H9 (cell line): ENCODE results near the gene TTC7B. TPM values are rescaled to one million over a fixed set of nuclear protein-coding genes. Genes with fewer than 3 reads are reported as not detected.

Source experiments
- DNase-seq: peaks from one replicate; pipeline ENCODE4 v3.0.0-alpha.2; 2017
- H2AFZ ChIP-seq: one replicate; pipeline ENCODE4 v1.6.1; 2013; ENCODE audit warnings: mild to moderate bottlenecking, low read length, control low read depth, moderate library complexity
- H2AK5ac ChIP-seq: 2 replicates; pipeline ENCODE4 v1.6.1; 2013; ENCODE audit warnings: low read length, control low read depth, mixed read lengths; ENCODE audit not compliant: insufficient read length
- H2BK120ac ChIP-seq: one replicate; pipeline ENCODE4 v1.6.1; 2013; ENCODE audit warnings: low read depth, mild to moderate bottlenecking, low read length, control low read depth, inconsistent platforms; ENCODE audit not compliant: poor library complexity, severe bottlenecking
- H2BK12ac ChIP-seq: 2 replicates; pipeline ENCODE4 v1.6.1; 2013; ENCODE audit warnings: low read length, control low read depth, mixed read lengths, low read depth; ENCODE audit not compliant: insufficient read length
- H2BK15ac ChIP-seq: 2 replicates; pipeline ENCODE4 v1.6.1; 2013; ENCODE audit warnings: low read depth, low read length, control low read depth
- H2BK20ac ChIP-seq: one replicate; pipeline ENCODE4 v1.6.1; 2013; ENCODE audit warnings: low read depth, mild to moderate bottlenecking, low read length, control low read depth, inconsistent platforms; ENCODE audit not compliant: poor library complexity, severe bottlenecking
- H2BK5ac ChIP-seq: 2 replicates; pipeline ENCODE4 v1.6.1; 2013; ENCODE audit warnings: low read length, control low read depth, mixed read lengths; ENCODE audit not compliant: insufficient read length
- H3K14ac ChIP-seq: 2 replicates; pipeline ENCODE4 v1.6.1; 2013; ENCODE audit warnings: low read length, control low read depth; ENCODE audit not compliant: insufficient read depth
- H3K18ac ChIP-seq: 2 replicates; pipeline ENCODE4 v1.6.1; 2013; ENCODE audit warnings: low read depth, mild to moderate bottlenecking, mixed read lengths, low read length, control low read depth; ENCODE audit not compliant: insufficient read length
- H3K23ac ChIP-seq: 2 replicates; pipeline ENCODE4 v1.6.1; 2013; ENCODE audit warnings: low read length, control low read depth, mixed read lengths, low read depth; ENCODE audit not compliant: insufficient read length
- H3K23me2 ChIP-seq: 2 replicates; pipeline ENCODE4 v1.6.1; 2013; ENCODE audit warnings: low read depth, mild to moderate bottlenecking, mixed read lengths, low read length, control low read depth; ENCODE audit not compliant: insufficient read length, poor library complexity, severe bottlenecking
- H3K27ac ChIP-seq: 2 replicates; pipeline ENCODE4 v1.5.1; 2013; ENCODE audit warnings: low read length, control low read depth, mixed read lengths, low read depth; ENCODE audit not compliant: insufficient read length
- H3K27me3 ChIP-seq: 2 replicates; pipeline ENCODE4 v1.6.1; 2013; ENCODE audit warnings: low read length, control low read depth, inconsistent platforms; ENCODE audit not compliant: insufficient read depth
- H3K4ac ChIP-seq: 2 replicates; pipeline ENCODE4 v1.6.1; 2013; ENCODE audit warnings: low read depth, mild to moderate bottlenecking, control low read depth, inconsistent platforms, low read length, moderate library complexity
- H3K4me1 ChIP-seq: 2 replicates; pipeline ENCODE4 v1.6.1; 2013; ENCODE audit warnings: low read length, control low read depth, inconsistent platforms; ENCODE audit not compliant: insufficient read depth
- H3K4me2 ChIP-seq: 2 replicates; pipeline ENCODE4 v1.6.1; 2013; ENCODE audit warnings: low read length, control low read depth, mixed read lengths; ENCODE audit not compliant: insufficient read length, insufficient read depth
- H3K56ac ChIP-seq: 2 replicates; pipeline ENCODE4 v1.6.1; 2013; ENCODE audit warnings: low read depth, mild to moderate bottlenecking, mixed read lengths, low read length, control low read depth; ENCODE audit not compliant: insufficient read length
- H3K79me1 ChIP-seq: 2 replicates; pipeline ENCODE4 v1.6.1; 2013; ENCODE audit warnings: low read depth, mild to moderate bottlenecking, moderate library complexity, low read length, control low read depth, inconsistent platforms; ENCODE audit not compliant: insufficient read depth, poor library complexity, severe bottlenecking
- H3K79me2 ChIP-seq: 2 replicates; pipeline ENCODE4 v1.6.1; 2013; ENCODE audit warnings: low read length, control low read depth, inconsistent platforms; ENCODE audit not compliant: insufficient read depth
- H3K9ac ChIP-seq: 2 replicates; pipeline ENCODE4 v1.6.1; 2013; ENCODE audit warnings: low read length, control low read depth, mixed read lengths; ENCODE audit not compliant: insufficient read length; ENCODE audit errors: extremely low read depth
- H3K9me3 ChIP-seq: one replicate; pipeline ENCODE4 v1.6.1; 2013; ENCODE audit warnings: low read depth, low read length, inconsistent platforms; ENCODE audit not compliant: control insufficient read depth
- H3T11ph ChIP-seq: one replicate; pipeline ENCODE4 v1.6.1; 2013; ENCODE audit warnings: mild to moderate bottlenecking, low read length, control low read depth, inconsistent platforms
- H4K20me1 ChIP-seq: one replicate; pipeline ENCODE4 v1.6.1; 2013; ENCODE audit not compliant: control insufficient read depth, insufficient read length, insufficient read depth
- H4K5ac ChIP-seq: 2 replicates; pipeline ENCODE4 v1.6.1; 2013; ENCODE audit warnings: low read depth, mild to moderate bottlenecking, mixed read lengths, low read length, control low read depth; ENCODE audit not compliant: insufficient read length
- H4K8ac ChIP-seq: replicated peaks from 2 replicates; pipeline ENCODE4 v1.6.1; 2013; ENCODE audit warnings: low read length, control low read depth, mixed read lengths, low read depth; ENCODE audit not compliant: insufficient read length
- H4K91ac ChIP-seq: 2 replicates; pipeline ENCODE4 v1.6.1; 2013; ENCODE audit warnings: low read depth, mild to moderate bottlenecking, moderate library complexity, mixed read lengths, low read length, control low read depth; ENCODE audit not compliant: insufficient read length
- H3K27ac Mint-ChIP-seq, 3 experiments: 2 replicates in 2 of 3; 3 replicates in 1 of 3; pipeline ENCODE4 v1.8.0; 2020 to 2021; ENCODE audit warnings: mixed read lengths in 3 of 3, mild to moderate bottlenecking in 1 of 3, moderate library complexity in 1 of 3
- H3K27me3 Mint-ChIP-seq: 2 replicates; pipeline ENCODE4 v1.8.0; 2021; ENCODE audit warnings: low read depth, mild to moderate bottlenecking, moderate library complexity, mixed read lengths
- H3K36me3 Mint-ChIP-seq, 3 experiments: 2 replicates in 2 of 3; 3 replicates in 1 of 3; pipeline ENCODE4 v1.8.0; 2020 to 2021; ENCODE audit warnings: low read depth in 3 of 3, mixed read lengths in 3 of 3; ENCODE audit not compliant: insufficient read depth in 1 of 3
- H3K4me1 Mint-ChIP-seq, 2 experiments: 2 replicates each; pipeline ENCODE4 v1.8.0; 2020; ENCODE audit warnings: mixed read lengths in 2 of 2
- H3K4me3 Mint-ChIP-seq, 2 experiments: 2 replicates in 1 of 2; 3 replicates in 1 of 2; pipeline ENCODE4 v1.8.0; 2020 to 2021; ENCODE audit warnings: mild to moderate bottlenecking in 2 of 2, mixed read lengths in 2 of 2, moderate library complexity in 1 of 2
- H3K9me3 Mint-ChIP-seq, 2 experiments: 2 replicates in 1 of 2; 3 replicates in 1 of 2; pipeline ENCODE4 v1.8.0; 2020; ENCODE audit warnings: mild to moderate bottlenecking in 2 of 2, mixed read lengths in 2 of 2, moderate library complexity in 1 of 2
- CTCF ChIP-seq: fragments of 200-600 bp; sonication (generic); conservative IDR thresholded peaks from 3 replicates; pipeline ENCODE4 v1.8.0; 2021; ENCODE audit warnings: antibody characterized with exemption, mild to moderate bottlenecking
- WGBS: extraction: QIAGEN DNeasy Blood & Tissue Kit; methylation state at CpG from one replicate; pipeline ENCODE4 v1.1.7; 2013; ENCODE audit warnings: missing lambda C conversion rate, low lambda C conversion rate, mixed read lengths; ENCODE audit not compliant: insufficient read length; ENCODE audit errors: extremely low coverage; 5-methylcytosine and 5-hydroxymethylcytosine counted together
- total RNA-seq: library from RNA; stranded (reverse); gene quantifications from 2 replicates; pipeline ENCODE4 v1.2.1, GENCODE V29; 2021

The TTC7B gene
- total RNA-seq, 1 experiment from 2014 or later = 33.7 TPM

- no peak overlapping the region for H3K4ac ChIP-seq
- H3K27me3 ChIP-seq = no peaks in the 10 kb centered on the region
- peak overlapping the region; percentile 59 for H4K91ac ChIP-seq
- Mint-ChIP-seq H3K4me3 (no peak overlapping the region; a peak in 1 of 5 replicates), H3K27me3 (peaks cover 2% of the 10 kb centered on the region; the same call in 1 of the 2 replicates), H3K4me1 (peaks cover 39 to 50% of the 10 kb centered on the region in 2 experiments), H3K36me3 (no peaks in the 10 kb centered on the region), H3K27ac (peak overlapping the region in 2 of 3 experiments; percentile 74 to 81; a peak in 2 of 7 replicates), H3K9me3 (no peaks in the 10 kb centered on the region; a peak in 1 of 5 replicates)
- H4K20me1 ChIP-seq = no peaks in the 10 kb centered on the region
- no peak overlapping the region for H2BK5ac ChIP-seq
- H3K56ac ChIP-seq = no peak overlapping the region
- H3K23ac ChIP-seq = no peak overlapping the region
- no peak overlapping the region for H2AK5ac ChIP-seq
- no peak overlapping the region for H3K27ac ChIP-seq
- H2BK12ac ChIP-seq = no peak overlapping the region
- no peak for DNase-seq
- no peak overlapping the region for H2BK15ac ChIP-seq
- no peaks in the 10 kb centered on the region for H3K9me3 ChIP-seq
- no peaks in the 10 kb centered on the region for H3K79me1 ChIP-seq
- H3K4me1 ChIP-seq = peaks cover 3% of the 10 kb centered on the region; the same call in 1 of the 2 replicates
- H3K9ac ChIP-seq = no peak overlapping the region
- no peak overlapping the region for H2BK20ac ChIP-seq
- H3K4me2 ChIP-seq = no peak overlapping the region
- H3K18ac ChIP-seq = peak overlapping the region; percentile 70
- no peak overlapping the region for H4K5ac ChIP-seq
- H4K8ac ChIP-seq = no peak overlapping the region
- H2AFZ ChIP-seq = no peak overlapping the region
- no peaks in the 10 kb centered on the region for H3K79me2 ChIP-seq
- H3T11ph ChIP-seq = no peak overlapping the region
- peak overlapping the region; percentile 52; the same call in 1 of the 2 replicates for H3K14ac ChIP-seq
- H3K23me2 ChIP-seq = no peaks in the 10 kb centered on the region
- no peak overlapping the region for H2BK120ac ChIP-seq
- TF ChIP-seq CTCF = no peak
- WGBS = no CpG with 5 or more reads among the region's 4 CpGs
Measured at GRCh38 chr14:90511252-90511651, 305.0 kb downstream of the TTC7B start.
